T-cell (primary cell): ENCODE data around the gene GIT2. TPM values are rescaled to one million over a fixed set of nuclear protein-coding genes. Genes with fewer than 3 reads are reported as not detected.

Source experiments
- ATAC-seq, 4 experiments: fragments of 200-7000 bp in 3 of 4; fragments of 150-1000 bp in 1 of 4; cut with Tn5 transposase; replicated peaks in 1 of 4; 1 replicate in 3 of 4; 2 replicates in 1 of 4; pipeline ENCODE4 v1.10.0; 2021; ENCODE audit warnings: moderate library complexity in 3 of 4, mild to moderate bottlenecking in 2 of 4, moderate number of reproducible peaks in 1 of 4
- CTCF ChIA-PET, 2 donors: fragments of 300-600 bp; sonication (Branson Sonifier 250); formaldehyde crosslinking; loops; one replicate each; lab custom pipeline; 2022; ENCODE audit warnings: antibody characterized with exemption in 2 of 2; lab: Charles Lee
- POLR2A ChIA-PET, 2 donors: fragments of 300-600 bp; sonication (Branson Sonifier 250); formaldehyde crosslinking; loops; one replicate each; lab custom pipeline; 2022; ENCODE audit warnings: antibody characterized with exemption in 2 of 2; lab: Charles Lee
- DNase-seq, 35 experiments: peaks; one replicate each; pipeline versions ENCODE4 v3.0.0 to v3.0.0-alpha.2; 2013 to 2023
- H3K27ac ChIP-seq: one replicate; pipeline ENCODE4 v1.5.1; 2013; ENCODE audit warnings: low read length
- H3K27me3 ChIP-seq, 2 experiments: replicated peaks in 1 of 2; 1 replicate in 1 of 2; 2 replicates in 1 of 2; pipeline versions ENCODE4 v1.6.1 to v1.7.0; 2013; ENCODE audit warnings: low read length in 1 of 2, mixed read lengths in 1 of 2; ENCODE audit not compliant: control insufficient read depth in 2 of 2, insufficient read depth in 2 of 2; ENCODE audit errors: extremely low read depth in 1 of 2
- H3K36me3 ChIP-seq, 2 donors: 1 replicate in 1 of 2; 2 replicates in 1 of 2; pipeline versions ENCODE4 v1.6.1 to v1.7.0; 2013; ENCODE audit warnings: low read length in 1 of 2; ENCODE audit not compliant: control insufficient read depth in 2 of 2, insufficient read depth in 1 of 2; ENCODE audit errors: extremely low read depth in 1 of 2
- H3K4me1 ChIP-seq, 2 experiments: 1 replicate in 1 of 2; 2 replicates in 1 of 2; pipeline versions ENCODE4 v1.6.1 to v1.7.0; 2013; ENCODE audit warnings: low read length in 2 of 2, mixed read lengths in 1 of 2; ENCODE audit not compliant: insufficient read depth in 2 of 2, control insufficient read depth in 1 of 2; ENCODE audit errors: extremely low read depth in 1 of 2
- H3K4me3 ChIP-seq, 2 donors: 1 replicate in 1 of 2; 2 replicates in 1 of 2; pipeline versions ENCODE4 v1.5.1 to v1.7.0; 2013; ENCODE audit warnings: mild to moderate bottlenecking in 2 of 2, low read length in 1 of 2, moderate library complexity in 1 of 2; ENCODE audit not compliant: control insufficient read depth in 1 of 2; ENCODE audit errors: extremely low read depth in 1 of 2
- H3K9me3 ChIP-seq: 2 replicates; pipeline ENCODE4 v1.7.0; 2013
- H3K27ac Mint-ChIP-seq, 2 donors: one replicate each; pipeline ENCODE4 v1.8.0; 2020 to 2021; ENCODE audit warnings: mild to moderate bottlenecking in 2 of 2, mixed read lengths in 2 of 2
- H3K27me3 Mint-ChIP-seq, 2 donors: one replicate each; pipeline ENCODE4 v1.8.0; 2021 to 2022; ENCODE audit warnings: mixed read lengths in 2 of 2
- H3K36me3 Mint-ChIP-seq: one replicate; pipeline ENCODE4 v1.8.0; 2021; ENCODE audit warnings: mixed read lengths
- H3K4me1 Mint-ChIP-seq, 3 donors: one replicate each; pipeline ENCODE4 v1.8.0; 2020 to 2022; ENCODE audit warnings: mixed read lengths in 3 of 3, mild to moderate bottlenecking in 1 of 3
- H3K4me3 Mint-ChIP-seq, 3 donors: one replicate each; pipeline ENCODE4 v1.8.0; 2020 to 2022; ENCODE audit warnings: mild to moderate bottlenecking in 3 of 3, mixed read lengths in 3 of 3, moderate library complexity in 3 of 3
- H3K9me3 Mint-ChIP-seq, 3 donors: one replicate each; pipeline ENCODE4 v1.8.0; 2020 to 2022; ENCODE audit warnings: mixed read lengths in 3 of 3
- WGBS: methylation state at CpG from one replicate; pipeline ENCODE4 v1.1.5; 2013; ENCODE audit warnings: missing lambda C conversion rate; ENCODE audit not compliant: insufficient coverage; 5-methylcytosine and 5-hydroxymethylcytosine counted together
- total RNA-seq, 35 experiments: library from RNA in 6 of 35; stranded (reverse) in 6 of 35; fragments of 120-200 nt in 1 of 35; gene quantifications; one replicate each; pipeline versions ENCODE4 v1.2.1 to v1.2.4 and lab custom pipeline; 2013 to 2026

Gene GIT2
- total RNA-seq, 5 donors from 2014 or later (not counting 1 experiment from before 2014, with no cell fraction given): 96.7 to 132 (median 108) TPM

GRCh38 chr12:109983432-109984142, 12.6 kb downstream of the GIT2 start:
- H3K36me3 ChIP-seq: peaks cover 19 to 86% of the 10 kb centered on the region in 2 donors
- ChIA-PET POLR2A (interaction anchor here in 1 of 2 donors (0.5 kb wide), 1 partner anchor 483 kb away, joined by 8 read pairs; no protein-coding TSS in a partner anchor), CTCF (interaction anchor here in 1 of 2 donors (0.6 kb wide), 1 partner anchor 593 kb away, joined by 3 read pairs; no protein-coding TSS in a partner anchor)
- ATAC-seq: no peak
- H3K27ac ChIP-seq: no peak overlapping the region
- Mint-ChIP-seq H3K9me3 (no peaks in the 10 kb centered on the region), H3K27ac (peak overlapping the region; percentile 71 to 74), H3K27me3 (no peaks in the 10 kb centered on the region), H3K4me3 (no peak overlapping the region), H3K4me1 (peaks cover 28 to 46% (median 33%) of the 10 kb centered on the region in 3 donors), H3K36me3 (peaks cover 51% of the 10 kb centered on the region)
- no peak overlapping the region for H3K4me3 ChIP-seq
- H3K27me3 ChIP-seq: no peaks in the 10 kb centered on the region
- peaks cover 2 to 17% of the 10 kb centered on the region in 2 experiments for H3K4me1 ChIP-seq
- H3K9me3 ChIP-seq: no peaks in the 10 kb centered on the region
- WGBS: 80% methylated on average over 1 of the region's 8 CpGs
- DNase-seq: no peak

GRCh38 chr12:109982210-109982609, 14.0 kb downstream of the GIT2 start:
- H3K9me3 ChIP-seq: no peaks in the 10 kb centered on the region
- POLR2A ChIA-PET: interaction anchor here in 1 of 2 donors (0.6 kb wide), 1 partner anchor 42 kb away, joined by 3 read pairs; no protein-coding TSS in a partner anchor
- no peaks in the 10 kb centered on the region for H3K27me3 ChIP-seq
- CTCF ChIA-PET: interaction anchor here in 1 of 2 donors (0.7 kb wide), 1 partner anchor 15 kb away, joined by 3 read pairs; no protein-coding TSS in a partner anchor
- Mint-ChIP-seq H3K4me1 (peaks cover 28 to 47% (median 31%) of the 10 kb centered on the region in 3 donors), H3K9me3 (no peaks in the 10 kb centered on the region), H3K36me3 (peaks cover 55% of the 10 kb centered on the region), H3K4me3 (no peak overlapping the region), H3K27ac (peak overlapping the region; percentile 76 to 85), H3K27me3 (no peaks in the 10 kb centered on the region)
- ATAC-seq (no peak), DNase-seq (no peak)
- H3K4me1 ChIP-seq: peaks cover 2 to 17% of the 10 kb centered on the region in 2 experiments
- H3K36me3 ChIP-seq: peaks cover 20 to 86% of the 10 kb centered on the region in 2 donors
- no peak overlapping the region for H3K4me3 ChIP-seq
- H3K27ac ChIP-seq: no peak overlapping the region

GRCh38 chr12:109981311-109981710, 14.9 kb downstream of the GIT2 start:
- POLR2A ChIA-PET: interaction anchor here in 1 of 2 donors (1.4 kb wide), 1 partner anchor 10 kb away, joined by 4 read pairs; no protein-coding TSS in a partner anchor
- ATAC-seq: peak; percentile 84 to 97 (median 93)
- no peaks in the 10 kb centered on the region for H3K27me3 ChIP-seq
- CTCF ChIA-PET: interaction anchor here in 1 of 2 donors (0.6 kb wide), 1 partner anchor 325 kb away, joined by 3 read pairs; no protein-coding TSS in a partner anchor
- Mint-ChIP-seq H3K4me1 (peaks cover 28 to 47% (median 31%) of the 10 kb centered on the region in 3 donors), H3K4me3 (no peak overlapping the region), H3K9me3 (no peaks in the 10 kb centered on the region), H3K36me3 (peaks cover 60% of the 10 kb centered on the region), H3K27me3 (no peaks in the 10 kb centered on the region), H3K27ac (peak overlapping the region; percentile 64 to 85)
- no peaks in the 10 kb centered on the region for H3K9me3 ChIP-seq
- H3K4me1 ChIP-seq: peaks cover 2 to 17% of the 10 kb centered on the region in 2 experiments
- no peak overlapping the region for H3K4me3 ChIP-seq
- WGBS: no CpG with 5 or more reads among the region's 5 CpGs
- peak in 13 of 35 experiments; percentile 4 to 60 (median 17) for DNase-seq
- no peak overlapping the region for H3K27ac ChIP-seq
- H3K36me3 ChIP-seq: peaks cover 29 to 92% of the 10 kb centered on the region in 2 donors

GRCh38 chr12:109972821-109973220, 23.3 kb downstream of the GIT2 start:
- Histone ChIP-seq H3K27me3 (no peaks in the 10 kb centered on the region), H3K4me1 (peaks cover 0 to 15% of the 10 kb centered on the region in 2 experiments), H3K4me3 (no peak overlapping the region), H3K36me3 (peaks cover 24 to 62% of the 10 kb centered on the region in 2 donors), H3K9me3 (no peaks in the 10 kb centered on the region), H3K27ac (no peak overlapping the region)
- ChIA-PET POLR2A (interaction anchor here in 1 of 2 donors (0.6 to 0.7 kb wide), 2 partner anchors 26 to 51 kb away, joined by 4 read pairs; no protein-coding TSS in a partner anchor), CTCF (no interaction called here)
- Mint-ChIP-seq H3K27ac (no peak overlapping the region), H3K4me3 (no peak overlapping the region), H3K36me3 (peaks cover 39% of the 10 kb centered on the region), H3K27me3 (no peaks in the 10 kb centered on the region), H3K9me3 (no peaks in the 10 kb centered on the region), H3K4me1 (peaks cover 7 to 24% (median 10%) of the 10 kb centered on the region in 3 donors)
- ATAC-seq: no peak
- no peak for DNase-seq
- no CpG with 5 or more reads among the region's 4 CpGs for WGBS

- Mint-ChIP-seq H3K27ac (peak overlapping the region; percentile 23 to 74), H3K27me3 (no peaks in the 10 kb centered on the region), H3K4me1 (peaks cover 7 to 30% (median 15%) of the 10 kb centered on the region in 3 donors), H3K36me3 (peaks cover 37% of the 10 kb centered on the region), H3K9me3 (no peaks in the 10 kb centered on the region), H3K4me3 (no peak overlapping the region)
- ChIA-PET CTCF (no interaction called here), POLR2A (no interaction called here)
- Histone ChIP-seq H3K4me3 (no peak overlapping the region), H3K9me3 (no peaks in the 10 kb centered on the region), H3K27ac (peak overlapping the region; percentile 32), H3K27me3 (no peaks in the 10 kb centered on the region), H3K36me3 (peaks cover 8 to 58% of the 10 kb centered on the region in 2 donors), H3K4me1 (peaks cover 0 to 15% of the 10 kb centered on the region in 2 experiments)
- WGBS: no CpG with 5 or more reads among the region's 8 CpGs
- no peak for DNase-seq
- no peak for ATAC-seq
These were observed 27.4 kb downstream of the GIT2 start for GRCh38 chr12:109968801-109969200.

GRCh38 chr12:109968032-109968420, 28.1 kb downstream of the GIT2 start:
- Histone ChIP-seq H3K27ac (peak overlapping the region; percentile 63), H3K9me3 (no peaks in the 10 kb centered on the region), H3K4me1 (peaks cover 0 to 15% of the 10 kb centered on the region in 2 experiments), H3K4me3 (peak overlapping the region in 1 of 2 donors; percentile 18), H3K36me3 (peaks cover 8 to 62% of the 10 kb centered on the region in 2 donors), H3K27me3 (no peaks in the 10 kb centered on the region)
- peak overlapping the region; percentile 74 to 86 for H3K27ac Mint-ChIP-seq
- ChIA-PET CTCF (interaction anchor here in 1 of 2 donors (0.5 kb wide), 1 partner anchor 8 kb away, joined by 5 read pairs; no protein-coding TSS in a partner anchor), POLR2A (no interaction called here)
- ATAC-seq (peak in 3 of 4 experiments; percentile 54 to 64 (median 59)), DNase-seq (peak in 1 of 35 experiments; percentile 25)
- peaks cover 0 to 28% (median 13%) of the 10 kb centered on the region in 3 donors for H3K4me1 Mint-ChIP-seq
- no peaks in the 10 kb centered on the region for H3K27me3 Mint-ChIP-seq
- WGBS: no CpG with 5 or more reads among the region's 2 CpGs
- no peaks in the 10 kb centered on the region for H3K9me3 Mint-ChIP-seq
- peak overlapping the region; percentile 40 to 55 (median 45) for H3K4me3 Mint-ChIP-seq
- H3K36me3 Mint-ChIP-seq: peaks cover 37% of the 10 kb centered on the region
